ENCODE results near the gene SLC6A3.

The SLC6A3 gene

GRCh38 chr5:1419476-1420210 is 25.6 kb downstream of the SLC6A3 start:
- no peak for DNase-seq

- no peak for DNase-seq
Measured at GRCh38 chr5:1418921-1419280, 26.3 kb downstream of the SLC6A3 start.

- DNase-seq: no peak
Measured at GRCh38 chr5:1418238-1418920, 26.9 kb downstream of the SLC6A3 start.

- no peak for DNase-seq
Measured at GRCh38 chr5:1417586-1418225, 27.5 kb downstream of the SLC6A3 start.

- DNase-seq: no peak
Measured at GRCh38 chr5:1416856-1417469, 28.3 kb downstream of the SLC6A3 start.

- DNase-seq: no peak
Measured at GRCh38 chr5:1415626-1416360, 29.4 kb downstream of the SLC6A3 start.

GRCh38 chr5:1415059-1415425 is 30.2 kb downstream of the SLC6A3 start:
- no peak for DNase-seq

- no peak for DNase-seq
Measured at GRCh38 chr5:1414311-1415058, 30.8 kb downstream of the SLC6A3 start.

- no peak for DNase-seq
Measured at GRCh38 chr5:1413611-1414241, 31.5 kb downstream of the SLC6A3 start.

- no peak for DNase-seq
Measured at GRCh38 chr5:1413211-1413610, 32.0 kb downstream of the SLC6A3 start.

- DNase-seq: no peak
Measured at GRCh38 chr5:1412621-1413020, 32.6 kb downstream of the SLC6A3 start.

GRCh38 chr5:1412163-1412562 is 33.1 kb downstream of the SLC6A3 start:
- no peak for DNase-seq

GRCh38 chr5:1411099-1411498 is 34.1 kb downstream of the SLC6A3 start:
- DNase-seq: no peak

- no peak for DNase-seq
Measured at GRCh38 chr5:1410156-1411014, 34.9 kb downstream of the SLC6A3 start.

- no peak for DNase-seq
Measured at GRCh38 chr5:1409381-1410110, 35.7 kb downstream of the SLC6A3 start.

- DNase-seq: no peak
Measured at GRCh38 chr5:1406681-1407640, 38.3 kb downstream of the SLC6A3 start.

- DNase-seq: no peak
Measured at GRCh38 chr5:1405539-1406530, 39.4 kb downstream of the SLC6A3 start.

- no peak for DNase-seq
Measured at GRCh38 chr5:1405121-1405520, 40.1 kb downstream of the SLC6A3 start.

Measured in activated naive CD4-positive, alpha-beta T cell (primary cell).